H9 (cell line): ENCODE results near the gene TMEM244. TPM values are rescaled to one million over a fixed set of nuclear protein-coding genes. Genes with fewer than 3 reads are reported as not detected.

Experiments
- DNase-seq: peaks from one replicate; pipeline ENCODE4 v3.0.0-alpha.2; 2017
- H2AFZ ChIP-seq: one replicate; pipeline ENCODE4 v1.6.1; 2013; ENCODE audit warnings: mild to moderate bottlenecking, low read length, control low read depth, moderate library complexity
- H2AK5ac ChIP-seq: 2 replicates; pipeline ENCODE4 v1.6.1; 2013; ENCODE audit warnings: low read length, control low read depth, mixed read lengths; ENCODE audit not compliant: insufficient read length
- H2BK120ac ChIP-seq: one replicate; pipeline ENCODE4 v1.6.1; 2013; ENCODE audit warnings: low read depth, mild to moderate bottlenecking, low read length, control low read depth, inconsistent platforms; ENCODE audit not compliant: poor library complexity, severe bottlenecking
- H2BK12ac ChIP-seq: 2 replicates; pipeline ENCODE4 v1.6.1; 2013; ENCODE audit warnings: low read length, control low read depth, mixed read lengths, low read depth; ENCODE audit not compliant: insufficient read length
- H2BK15ac ChIP-seq: 2 replicates; pipeline ENCODE4 v1.6.1; 2013; ENCODE audit warnings: low read depth, low read length, control low read depth
- H2BK20ac ChIP-seq: one replicate; pipeline ENCODE4 v1.6.1; 2013; ENCODE audit warnings: low read depth, mild to moderate bottlenecking, low read length, control low read depth, inconsistent platforms; ENCODE audit not compliant: poor library complexity, severe bottlenecking
- H2BK5ac ChIP-seq: 2 replicates; pipeline ENCODE4 v1.6.1; 2013; ENCODE audit warnings: low read length, control low read depth, mixed read lengths; ENCODE audit not compliant: insufficient read length
- H3K14ac ChIP-seq: 2 replicates; pipeline ENCODE4 v1.6.1; 2013; ENCODE audit warnings: low read length, control low read depth; ENCODE audit not compliant: insufficient read depth
- H3K18ac ChIP-seq: 2 replicates; pipeline ENCODE4 v1.6.1; 2013; ENCODE audit warnings: low read depth, mild to moderate bottlenecking, mixed read lengths, low read length, control low read depth; ENCODE audit not compliant: insufficient read length
- H3K23ac ChIP-seq: 2 replicates; pipeline ENCODE4 v1.6.1; 2013; ENCODE audit warnings: low read length, control low read depth, mixed read lengths, low read depth; ENCODE audit not compliant: insufficient read length
- H3K23me2 ChIP-seq: 2 replicates; pipeline ENCODE4 v1.6.1; 2013; ENCODE audit warnings: low read depth, mild to moderate bottlenecking, mixed read lengths, low read length, control low read depth; ENCODE audit not compliant: insufficient read length, poor library complexity, severe bottlenecking
- H3K27ac ChIP-seq: 2 replicates; pipeline ENCODE4 v1.5.1; 2013; ENCODE audit warnings: low read length, control low read depth, mixed read lengths, low read depth; ENCODE audit not compliant: insufficient read length
- H3K27me3 ChIP-seq: 2 replicates; pipeline ENCODE4 v1.6.1; 2013; ENCODE audit warnings: low read length, control low read depth, inconsistent platforms; ENCODE audit not compliant: insufficient read depth
- H3K4ac ChIP-seq: 2 replicates; pipeline ENCODE4 v1.6.1; 2013; ENCODE audit warnings: low read depth, mild to moderate bottlenecking, control low read depth, inconsistent platforms, low read length, moderate library complexity
- H3K4me1 ChIP-seq: 2 replicates; pipeline ENCODE4 v1.6.1; 2013; ENCODE audit warnings: low read length, control low read depth, inconsistent platforms; ENCODE audit not compliant: insufficient read depth
- H3K4me2 ChIP-seq: 2 replicates; pipeline ENCODE4 v1.6.1; 2013; ENCODE audit warnings: low read length, control low read depth, mixed read lengths; ENCODE audit not compliant: insufficient read length, insufficient read depth
- H3K56ac ChIP-seq: 2 replicates; pipeline ENCODE4 v1.6.1; 2013; ENCODE audit warnings: low read depth, mild to moderate bottlenecking, mixed read lengths, low read length, control low read depth; ENCODE audit not compliant: insufficient read length
- H3K79me1 ChIP-seq: 2 replicates; pipeline ENCODE4 v1.6.1; 2013; ENCODE audit warnings: low read depth, mild to moderate bottlenecking, moderate library complexity, low read length, control low read depth, inconsistent platforms; ENCODE audit not compliant: insufficient read depth, poor library complexity, severe bottlenecking
- H3K79me2 ChIP-seq: 2 replicates; pipeline ENCODE4 v1.6.1; 2013; ENCODE audit warnings: low read length, control low read depth, inconsistent platforms; ENCODE audit not compliant: insufficient read depth
- H3K9ac ChIP-seq: 2 replicates; pipeline ENCODE4 v1.6.1; 2013; ENCODE audit warnings: low read length, control low read depth, mixed read lengths; ENCODE audit not compliant: insufficient read length; ENCODE audit errors: extremely low read depth
- H3K9me3 ChIP-seq: one replicate; pipeline ENCODE4 v1.6.1; 2013; ENCODE audit warnings: low read depth, low read length, inconsistent platforms; ENCODE audit not compliant: control insufficient read depth
- H3T11ph ChIP-seq: one replicate; pipeline ENCODE4 v1.6.1; 2013; ENCODE audit warnings: mild to moderate bottlenecking, low read length, control low read depth, inconsistent platforms
- H4K20me1 ChIP-seq: one replicate; pipeline ENCODE4 v1.6.1; 2013; ENCODE audit not compliant: control insufficient read depth, insufficient read length, insufficient read depth
- H4K5ac ChIP-seq: 2 replicates; pipeline ENCODE4 v1.6.1; 2013; ENCODE audit warnings: low read depth, mild to moderate bottlenecking, mixed read lengths, low read length, control low read depth; ENCODE audit not compliant: insufficient read length
- H4K8ac ChIP-seq: replicated peaks from 2 replicates; pipeline ENCODE4 v1.6.1; 2013; ENCODE audit warnings: low read length, control low read depth, mixed read lengths, low read depth; ENCODE audit not compliant: insufficient read length
- H4K91ac ChIP-seq: 2 replicates; pipeline ENCODE4 v1.6.1; 2013; ENCODE audit warnings: low read depth, mild to moderate bottlenecking, moderate library complexity, mixed read lengths, low read length, control low read depth; ENCODE audit not compliant: insufficient read length
- H3K27ac Mint-ChIP-seq, 3 experiments: 2 replicates in 2 of 3; 3 replicates in 1 of 3; pipeline ENCODE4 v1.8.0; 2020 to 2021; ENCODE audit warnings: mixed read lengths in 3 of 3, mild to moderate bottlenecking in 1 of 3, moderate library complexity in 1 of 3
- H3K27me3 Mint-ChIP-seq: 2 replicates; pipeline ENCODE4 v1.8.0; 2021; ENCODE audit warnings: low read depth, mild to moderate bottlenecking, moderate library complexity, mixed read lengths
- H3K36me3 Mint-ChIP-seq, 3 experiments: 2 replicates in 2 of 3; 3 replicates in 1 of 3; pipeline ENCODE4 v1.8.0; 2020 to 2021; ENCODE audit warnings: low read depth in 3 of 3, mixed read lengths in 3 of 3; ENCODE audit not compliant: insufficient read depth in 1 of 3
- H3K4me1 Mint-ChIP-seq, 2 experiments: 2 replicates each; pipeline ENCODE4 v1.8.0; 2020; ENCODE audit warnings: mixed read lengths in 2 of 2
- H3K4me3 Mint-ChIP-seq, 2 experiments: 2 replicates in 1 of 2; 3 replicates in 1 of 2; pipeline ENCODE4 v1.8.0; 2020 to 2021; ENCODE audit warnings: mild to moderate bottlenecking in 2 of 2, mixed read lengths in 2 of 2, moderate library complexity in 1 of 2
- H3K9me3 Mint-ChIP-seq, 2 experiments: 2 replicates in 1 of 2; 3 replicates in 1 of 2; pipeline ENCODE4 v1.8.0; 2020; ENCODE audit warnings: mild to moderate bottlenecking in 2 of 2, mixed read lengths in 2 of 2, moderate library complexity in 1 of 2
- WGBS: extraction: QIAGEN DNeasy Blood & Tissue Kit; methylation state at CpG from one replicate; pipeline ENCODE4 v1.1.7; 2013; ENCODE audit warnings: missing lambda C conversion rate, low lambda C conversion rate, mixed read lengths; ENCODE audit not compliant: insufficient read length; ENCODE audit errors: extremely low coverage; 5-methylcytosine and 5-hydroxymethylcytosine counted together
- total RNA-seq: library from RNA; stranded (reverse); gene quantifications from 2 replicates; pipeline ENCODE4 v1.2.1, GENCODE V29; 2021
- TF ChIP-seq, protein P1 (sequence below): fragments of 200-600 bp; sonication (generic); conservative IDR thresholded peaks from 3 replicates; pipeline ENCODE4 v1.8.0; 2021; ENCODE audit warnings: antibody characterized with exemption, mild to moderate bottlenecking

The TMEM244 gene
- total RNA-seq, 1 experiment from 2014 or later = not detected

DNA sequence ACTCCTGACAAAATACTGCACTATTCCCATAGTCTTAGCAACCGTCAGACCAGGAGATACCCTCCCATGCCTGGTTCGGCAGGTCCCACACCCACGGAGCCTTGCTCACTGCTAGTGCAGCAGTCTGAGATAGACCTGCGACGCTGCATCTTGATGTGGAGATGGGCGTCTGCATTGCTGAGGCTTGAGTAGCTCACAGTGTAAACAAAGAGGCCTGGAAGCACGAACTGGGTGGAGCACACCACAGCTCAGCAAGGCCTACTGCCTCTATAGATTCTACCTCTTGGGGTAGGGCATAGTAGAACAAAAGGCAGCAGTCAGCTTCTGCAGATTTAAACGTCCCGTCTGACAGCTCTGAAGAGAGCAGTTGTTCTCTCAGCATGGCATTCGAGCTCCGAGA is 25.4 kb downstream of the TMEM244 start:
- no peak overlapping the region for H3K23ac ChIP-seq
- DNase-seq = no peak
- H4K20me1 ChIP-seq = no peaks in the 10 kb centered on the region
- H3K9me3 ChIP-seq = no peaks in the 10 kb centered on the region
- H3K27ac Mint-ChIP-seq = no peak overlapping the region
- H3K79me1 ChIP-seq = no peaks in the 10 kb centered on the region
- no peak overlapping the region for H2BK20ac ChIP-seq
- no peak overlapping the region for H3K4ac ChIP-seq
- H3K18ac ChIP-seq = no peak overlapping the region
- no peak overlapping the region for H3T11ph ChIP-seq
- H4K91ac ChIP-seq = no peak overlapping the region
- no peak overlapping the region for H3K9ac ChIP-seq
- H3K36me3 Mint-ChIP-seq = no peaks in the 10 kb centered on the region; a peak in 1 of 7 replicates
- H2AFZ ChIP-seq = no peak overlapping the region
- H4K5ac ChIP-seq = no peak overlapping the region
- H3K4me1 ChIP-seq = no peaks in the 10 kb centered on the region
- no peaks in the 10 kb centered on the region for H3K27me3 ChIP-seq
- H2BK12ac ChIP-seq = no peak overlapping the region
- no peak overlapping the region for H2BK15ac ChIP-seq
- TF ChIP-seq, protein P1, sequence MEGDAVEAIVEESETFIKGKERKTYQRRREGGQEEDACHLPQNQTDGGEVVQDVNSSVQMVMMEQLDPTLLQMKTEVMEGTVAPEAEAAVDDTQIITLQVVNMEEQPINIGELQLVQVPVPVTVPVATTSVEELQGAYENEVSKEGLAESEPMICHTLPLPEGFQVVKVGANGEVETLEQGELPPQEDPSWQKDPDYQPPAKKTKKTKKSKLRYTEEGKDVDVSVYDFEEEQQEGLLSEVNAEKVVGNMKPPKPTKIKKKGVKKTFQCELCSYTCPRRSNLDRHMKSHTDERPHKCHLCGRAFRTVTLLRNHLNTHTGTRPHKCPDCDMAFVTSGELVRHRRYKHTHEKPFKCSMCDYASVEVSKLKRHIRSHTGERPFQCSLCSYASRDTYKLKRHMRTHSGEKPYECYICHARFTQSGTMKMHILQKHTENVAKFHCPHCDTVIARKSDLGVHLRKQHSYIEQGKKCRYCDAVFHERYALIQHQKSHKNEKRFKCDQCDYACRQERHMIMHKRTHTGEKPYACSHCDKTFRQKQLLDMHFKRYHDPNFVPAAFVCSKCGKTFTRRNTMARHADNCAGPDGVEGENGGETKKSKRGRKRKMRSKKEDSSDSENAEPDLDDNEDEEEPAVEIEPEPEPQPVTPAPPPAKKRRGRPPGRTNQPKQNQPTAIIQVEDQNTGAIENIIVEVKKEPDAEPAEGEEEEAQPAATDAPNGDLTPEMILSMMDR = no peak
- no peak overlapping the region for H3K4me2 ChIP-seq
- H3K23me2 ChIP-seq = no peaks in the 10 kb centered on the region
- peaks cover 0 to 2% of the 10 kb centered on the region in 2 experiments; a peak in 1 of 5 replicates for H3K9me3 Mint-ChIP-seq
- no peak overlapping the region for H2BK120ac ChIP-seq
- H3K4me3 Mint-ChIP-seq = no peak overlapping the region
- no peak overlapping the region for H2AK5ac ChIP-seq
- H3K56ac ChIP-seq = no peak overlapping the region
- H3K14ac ChIP-seq = no peak overlapping the region
- no CpG with 5 or more reads among the region's 11 CpGs for WGBS
- no peaks in the 10 kb centered on the region for H3K79me2 ChIP-seq
- no peaks in the 10 kb centered on the region; the same call in 1 of the 2 replicates for H3K27me3 Mint-ChIP-seq
- H3K4me1 Mint-ChIP-seq = no peaks in the 10 kb centered on the region
- H3K27ac ChIP-seq = no peak overlapping the region
- no peak overlapping the region for H2BK5ac ChIP-seq
- H4K8ac ChIP-seq = no peak overlapping the region
